Measurements from ENCODE around the gene SPEN.

Gene SPEN

DNA sequence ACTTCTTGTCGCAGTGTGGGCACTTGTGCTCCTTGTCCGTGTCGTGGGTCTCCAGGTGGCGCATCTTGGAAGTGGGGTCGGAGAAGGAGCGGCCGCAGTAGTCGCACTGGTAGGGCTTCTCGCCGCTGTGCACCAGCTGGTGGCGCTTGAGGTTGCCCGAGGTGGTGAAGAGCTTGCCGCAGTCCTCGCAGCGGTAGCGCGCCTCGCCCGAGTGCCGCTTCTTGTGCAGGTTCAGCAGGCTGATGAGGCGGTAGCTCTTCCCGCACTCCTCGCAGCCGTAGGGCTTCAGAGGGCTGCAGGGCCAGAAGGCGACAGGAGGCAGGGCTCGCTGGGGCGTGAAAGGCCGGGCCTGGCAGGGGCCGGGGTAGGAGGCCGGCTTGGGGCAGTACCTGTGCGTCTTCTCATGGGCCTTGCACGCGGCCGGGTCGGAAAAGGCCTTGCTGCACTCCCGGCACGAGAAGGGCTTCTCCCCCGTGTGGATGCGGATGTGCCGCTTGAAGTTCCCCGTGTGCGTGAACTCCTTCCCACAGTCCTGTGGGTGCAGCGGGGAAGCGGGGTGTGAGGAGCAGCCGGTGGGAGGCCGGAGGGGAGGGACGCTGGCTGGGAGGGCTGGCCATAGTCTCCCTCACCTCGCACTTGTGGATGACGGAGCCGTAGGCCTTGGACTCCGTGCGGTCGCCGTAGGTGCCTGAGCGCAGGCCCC lies 97.0 kb downstream of the SPEN start:
- no peak for DNase-seq
- TF ChIP-seq GATA1 (IDR thresholded peaks at IDR 0.05; ENCODE audit: low read depth, low read length) (no peak), POLR2A (IDR thresholded peaks at IDR 0.05; ENCODE audit: low read length) (no peak)

DNA sequence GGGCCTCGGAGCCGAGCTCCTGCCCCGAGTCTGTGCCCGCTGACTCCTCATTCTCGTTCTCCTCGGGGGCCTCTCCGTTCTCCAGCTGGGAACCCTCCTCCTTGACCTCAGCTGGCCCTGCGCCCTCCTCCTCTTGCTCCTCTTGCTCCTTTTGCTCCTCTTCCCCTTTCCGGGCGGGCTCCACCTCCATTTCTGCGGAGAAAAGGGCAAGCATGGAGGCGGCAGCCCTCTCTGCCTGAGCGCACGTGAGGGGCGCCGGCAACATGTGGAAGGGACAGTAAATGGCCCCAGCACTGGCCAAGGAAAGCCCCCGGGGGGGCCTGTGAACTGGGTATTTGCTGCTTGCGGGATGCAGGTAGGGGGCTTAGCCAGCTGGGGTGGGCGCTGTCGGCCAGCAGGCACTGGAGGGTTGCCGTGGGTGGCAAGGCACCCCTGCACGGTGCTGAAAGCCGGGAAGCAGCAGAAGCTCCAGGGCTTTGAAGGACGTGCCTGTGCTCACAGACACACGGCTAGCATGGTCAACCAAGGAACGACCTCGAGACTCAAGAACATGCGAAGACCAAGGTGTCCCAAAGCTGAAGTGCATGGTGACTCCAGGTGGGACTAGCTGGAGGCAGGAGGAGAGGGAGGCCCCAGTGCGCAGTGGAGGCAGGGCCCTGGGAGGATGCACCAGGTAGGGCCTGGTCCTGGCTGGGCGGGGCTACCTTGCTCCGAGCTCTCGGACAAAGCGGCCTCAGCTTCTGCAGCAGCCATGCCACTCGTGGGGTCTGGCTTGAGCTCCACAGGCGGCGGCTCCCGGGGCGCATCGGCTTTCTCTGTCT lies 97.7 kb downstream of the SPEN start:
- no peak for DNase-seq
- TF ChIP-seq POLR2A (IDR thresholded peaks at IDR 0.05; ENCODE audit: low read length) (no peak), GATA1 (IDR thresholded peaks at IDR 0.05; ENCODE audit: low read depth, low read length) (no peak)

DNA sequence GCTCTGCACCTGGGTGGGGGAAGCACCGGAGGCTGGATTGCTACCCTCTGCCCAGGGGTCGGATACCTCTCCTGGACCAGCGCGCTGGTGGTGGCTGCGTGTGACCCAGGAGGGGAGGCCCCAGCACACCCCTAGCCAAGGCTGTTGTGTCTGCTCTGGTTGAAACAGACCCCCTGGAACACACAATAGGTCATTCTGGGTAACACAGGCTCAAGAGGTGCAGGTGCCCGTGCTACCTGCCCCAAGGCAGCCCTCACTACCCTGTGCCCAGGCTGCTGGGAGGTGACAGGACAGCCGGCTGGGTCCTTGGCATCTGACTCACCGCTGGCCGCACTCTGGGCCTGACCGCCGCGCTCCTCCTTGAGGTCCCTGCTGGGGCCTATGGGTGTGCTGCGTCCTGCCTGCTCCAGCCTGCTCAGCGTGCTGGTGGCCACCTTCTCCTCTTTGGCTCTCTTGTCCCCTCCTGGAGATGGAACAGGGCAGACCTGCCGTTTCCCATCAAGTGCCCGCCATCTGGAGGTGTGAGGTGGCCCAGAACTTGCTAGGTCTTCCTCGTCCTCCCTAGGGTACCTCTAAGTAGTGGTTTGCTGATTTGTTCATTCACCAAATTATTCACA lies 98.4 kb downstream of the SPEN start:
- no peak for TF ChIP-seq GATA1 (IDR thresholded peaks at IDR 0.05; ENCODE audit: low read depth, low read length)
- TF ChIP-seq POLR2A (IDR thresholded peaks at IDR 0.05; ENCODE audit: low read length), result no peak
- no peak for DNase-seq

DNA sequence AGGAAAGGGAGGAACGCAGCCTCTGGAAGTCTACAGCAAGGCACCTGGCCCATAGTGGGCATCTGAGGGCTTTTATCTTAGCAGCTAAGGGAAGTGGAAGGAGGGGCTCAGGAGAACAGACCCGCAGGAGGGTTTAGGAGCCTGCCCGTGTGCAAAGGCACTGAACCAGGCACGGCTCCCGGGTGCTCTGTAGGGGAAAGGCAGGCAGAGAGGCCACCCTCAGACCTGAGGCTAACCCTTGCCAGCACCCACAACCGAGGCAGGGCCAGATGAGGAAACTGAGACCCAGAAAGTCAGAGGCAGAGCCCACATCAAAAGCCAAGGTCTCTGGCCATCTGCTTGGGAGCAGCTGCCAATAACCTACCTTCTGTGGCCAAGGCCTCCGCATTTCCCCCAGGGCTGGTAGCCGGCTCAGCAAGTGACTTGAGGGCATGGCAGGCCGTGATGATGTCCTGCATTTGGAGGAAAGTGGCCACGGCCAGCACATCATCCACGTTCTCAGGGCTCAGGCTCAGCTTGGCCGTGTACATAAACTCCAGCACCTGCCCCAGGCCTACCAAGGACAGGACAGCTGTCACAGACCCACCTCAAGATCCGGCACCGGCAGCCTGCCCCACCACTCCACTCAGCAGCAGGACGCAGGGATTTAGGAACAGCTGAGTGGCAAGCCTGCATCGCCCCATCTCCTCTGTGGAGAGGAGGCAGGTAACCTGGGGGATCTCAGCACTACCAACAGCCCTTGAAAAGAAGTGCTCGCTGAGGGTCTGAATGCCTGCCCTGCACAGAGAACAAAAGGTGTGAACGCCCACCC lies 99.3 kb downstream of the SPEN start:
- TF ChIP-seq GATA1 (IDR thresholded peaks at IDR 0.05; ENCODE audit: low read depth, low read length), result no peak
- TF ChIP-seq POLR2A (IDR thresholded peaks at IDR 0.05; ENCODE audit: low read length), result no peak

DNA sequence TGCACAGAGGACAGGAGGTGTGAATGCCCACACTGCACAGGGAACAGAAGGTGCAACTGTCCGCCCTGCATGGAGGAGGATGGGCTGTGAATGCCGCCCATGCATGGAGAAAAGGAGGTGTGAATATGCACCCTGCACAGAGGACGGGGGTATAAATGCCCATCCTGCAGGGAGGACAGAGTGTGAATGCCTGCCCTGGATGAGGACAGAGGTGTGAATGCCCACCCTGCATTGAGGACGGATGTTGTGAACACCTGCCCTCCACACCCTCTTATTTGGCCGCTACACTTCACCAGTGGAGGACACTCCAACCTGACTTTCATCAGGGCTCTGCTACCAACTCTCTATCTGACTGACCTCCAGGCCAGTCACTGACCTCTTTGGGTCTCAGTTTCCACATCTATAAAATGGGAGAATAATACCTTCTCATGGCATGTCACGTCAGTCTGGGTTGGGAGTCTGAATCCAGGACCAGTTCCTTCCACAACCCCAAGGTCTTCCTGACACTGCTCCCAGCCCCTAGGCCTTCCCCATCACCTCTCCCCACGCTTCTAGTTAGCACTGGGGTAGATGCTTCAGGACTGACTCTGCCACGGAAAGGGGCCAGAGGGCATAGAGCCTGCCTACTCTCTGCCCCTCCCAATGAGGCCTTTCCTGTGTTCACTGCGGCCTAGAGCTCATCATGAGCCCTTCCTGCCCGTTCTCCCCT lies 100.0 kb downstream of the SPEN start:
- DNase-seq, result no peak
- TF ChIP-seq POLR2A (IDR thresholded peaks at IDR 0.05; ENCODE audit: low read length) (no peak), GATA1 (IDR thresholded peaks at IDR 0.05; ENCODE audit: low read depth, low read length) (no peak)

More for the DNA sequence above, 99.3 kb downstream of the SPEN start:
- no peak for DNase-seq

DNA sequence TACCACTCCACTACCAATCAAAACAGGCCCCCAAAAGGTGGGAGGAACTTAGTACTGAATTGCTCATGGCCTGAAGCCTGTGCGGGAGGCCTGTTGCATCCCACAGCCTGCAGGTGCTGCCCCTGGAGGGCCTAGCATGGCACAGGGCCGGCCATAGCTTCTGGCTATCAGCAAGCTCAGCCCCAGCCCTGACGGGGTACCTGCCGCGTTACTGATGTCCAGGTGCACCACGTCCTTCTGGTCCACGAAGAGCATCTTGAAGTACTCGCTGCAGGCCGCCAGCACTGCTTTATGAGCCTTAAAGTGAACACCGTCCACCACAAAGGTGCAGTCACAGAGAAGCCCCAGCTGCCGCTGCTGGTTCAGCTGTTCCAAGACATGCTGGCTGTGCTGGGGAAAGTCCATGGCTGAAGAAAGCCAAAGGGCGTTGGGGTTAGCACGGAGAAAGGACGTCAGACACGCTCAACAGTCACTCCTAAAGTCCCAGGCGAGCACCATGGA lies 100.6 kb downstream of the SPEN start:
- no peak for TF ChIP-seq POLR2A (IDR thresholded peaks at IDR 0.05; ENCODE audit: low read length)
- no peak for TF ChIP-seq GATA1 (IDR thresholded peaks at IDR 0.05; ENCODE audit: low read depth, low read length)
- no peak for DNase-seq

DNA sequence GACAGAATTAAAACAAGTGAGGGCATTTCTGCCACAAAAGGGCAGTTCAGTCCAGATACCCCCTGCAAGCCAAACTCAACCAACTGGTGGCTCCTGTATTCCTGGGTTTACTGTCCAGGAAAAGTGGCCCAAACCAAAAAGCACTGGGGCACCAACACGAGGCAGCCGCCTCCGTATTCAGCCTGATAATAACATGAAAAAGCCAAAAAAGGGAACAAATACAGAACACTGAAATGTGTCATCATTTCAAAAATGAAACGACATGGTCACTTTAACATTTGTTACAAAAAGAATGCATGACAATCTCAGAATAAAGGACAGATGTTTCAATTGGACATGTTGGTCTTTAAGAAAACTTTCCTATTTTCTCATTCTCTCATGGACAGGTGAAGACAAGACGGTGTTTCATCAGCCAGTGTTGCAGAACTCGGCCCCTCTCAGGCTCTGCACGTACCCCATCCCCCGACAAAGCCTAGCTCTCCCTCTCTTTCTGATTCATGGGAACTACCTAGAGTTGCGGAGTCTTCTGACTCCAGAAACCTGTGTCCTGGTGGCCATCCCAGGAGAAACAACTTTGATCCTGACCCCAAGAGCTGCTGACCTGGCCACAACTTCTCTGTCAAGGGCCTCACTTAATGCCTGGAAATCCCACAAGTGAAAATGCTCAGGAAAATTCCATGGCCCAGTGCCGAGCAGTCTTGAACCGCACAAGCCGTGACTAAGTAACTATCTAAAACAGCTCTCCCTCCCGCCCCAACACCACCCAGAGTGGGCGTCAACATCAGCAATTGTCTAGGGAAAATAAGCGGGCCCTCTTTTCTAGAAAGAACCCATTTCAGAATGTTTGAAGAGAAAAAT lies 101.3 kb downstream of the SPEN start:
- no peak for TF ChIP-seq GATA1 (IDR thresholded peaks at IDR 0.05; ENCODE audit: low read depth, low read length)
- TF ChIP-seq POLR2A (IDR thresholded peaks at IDR 0.05; ENCODE audit: low read length), result no peak
- peak; percentile 37 to 58 for DNase-seq

DNA sequence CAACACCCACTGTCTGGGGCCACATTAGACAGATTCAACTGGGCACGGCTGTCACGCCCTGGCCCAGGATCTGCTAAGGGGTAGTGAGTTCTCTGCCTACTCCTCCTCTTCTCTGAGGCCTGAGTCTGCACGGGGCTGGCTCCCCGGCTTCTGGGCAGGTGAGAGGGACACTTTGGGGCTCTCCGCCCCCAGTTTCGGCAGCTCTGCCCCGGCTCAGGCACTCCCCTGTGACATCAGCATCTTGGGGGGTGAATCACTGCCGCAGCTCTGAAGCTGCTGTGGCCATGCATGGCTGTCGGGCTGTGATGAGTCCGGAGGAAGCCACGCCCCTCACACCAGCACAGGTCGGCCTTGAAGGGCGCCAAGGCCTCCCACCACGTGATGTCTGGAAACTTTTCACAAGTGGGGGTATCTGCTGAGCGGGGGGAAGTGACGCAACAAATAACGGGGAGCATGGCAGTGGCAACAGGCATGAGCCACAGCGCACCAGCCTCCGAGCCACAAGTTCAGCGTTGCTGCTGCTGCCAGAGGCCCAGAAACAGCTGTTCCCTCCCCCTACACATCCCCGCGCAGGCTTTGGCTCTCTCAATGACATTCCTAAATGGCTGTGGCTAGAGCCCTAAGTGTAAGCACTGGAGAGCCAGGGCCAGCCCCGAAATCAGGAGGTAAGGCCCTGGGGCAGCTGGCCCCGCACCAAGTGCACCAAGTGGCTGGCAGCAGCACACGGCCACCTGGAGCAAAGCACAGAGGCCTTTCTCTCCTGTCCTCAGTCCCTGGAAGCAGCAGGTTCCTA lies 102.1 kb downstream of the SPEN start:
- peak; percentile 63 to 81 for DNase-seq
- TF ChIP-seq POLR2A (IDR thresholded peaks at IDR 0.05; ENCODE audit: low read length) (peak; percentile 34), GATA1 (IDR thresholded peaks at IDR 0.05; ENCODE audit: low read depth, low read length) (no peak)

DNA sequence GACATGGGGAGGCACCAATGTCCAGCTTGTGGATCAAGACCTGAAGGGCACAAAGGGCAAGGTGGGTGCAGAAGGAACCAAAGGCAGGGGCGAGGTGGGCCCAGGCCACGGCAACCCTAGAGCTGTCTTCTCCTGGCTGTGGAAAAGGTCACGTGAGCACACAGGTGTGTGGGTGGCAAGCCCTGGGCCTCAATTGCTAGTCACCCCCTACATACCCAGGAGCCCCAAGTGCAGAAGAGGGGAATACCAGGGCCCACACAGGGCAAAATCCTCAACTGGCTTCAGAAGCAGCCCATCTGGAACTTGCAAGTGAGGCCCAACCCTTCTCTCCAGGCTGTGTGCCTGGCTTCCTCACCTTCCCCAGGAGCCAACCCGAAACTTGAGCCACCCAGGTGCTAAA lies 102.8 kb downstream of the SPEN start:
- DNase-seq, result no peak
- TF ChIP-seq POLR2A (IDR thresholded peaks at IDR 0.05; ENCODE audit: low read length) (no peak), GATA1 (IDR thresholded peaks at IDR 0.05; ENCODE audit: low read depth, low read length) (no peak)

DNA sequence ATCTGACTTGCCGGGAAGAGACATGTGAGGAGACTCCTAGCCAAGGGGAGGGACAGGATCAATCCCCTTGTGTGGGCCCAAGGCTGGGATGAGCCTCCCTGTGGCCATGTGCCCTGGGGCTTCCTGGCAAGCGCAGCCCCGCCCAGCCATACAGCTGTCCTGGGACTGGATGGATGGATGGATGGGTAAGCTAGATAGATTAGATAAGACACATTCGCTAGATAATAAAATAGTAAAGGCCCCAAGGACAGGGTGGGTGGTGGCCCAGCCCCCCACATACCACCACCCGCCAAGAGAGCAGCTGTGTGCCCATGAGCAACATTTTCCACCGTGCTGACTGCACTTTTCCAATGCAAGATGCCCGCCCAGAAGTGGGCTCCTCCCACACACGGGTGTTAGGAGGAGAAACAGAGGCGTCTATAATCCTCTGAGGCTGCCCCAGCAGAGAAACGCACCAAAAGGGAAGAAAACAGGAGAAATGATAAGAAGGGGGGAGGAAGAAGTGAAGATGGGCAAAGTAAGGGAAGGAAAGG lies 103.3 kb downstream of the SPEN start:
- DNase-seq, result peak; percentile 71 to 72
- no peak for TF ChIP-seq GATA1 (IDR thresholded peaks at IDR 0.05; ENCODE audit: low read depth, low read length)
- TF ChIP-seq POLR2A (IDR thresholded peaks at IDR 0.05; ENCODE audit: low read length), result no peak
